ENCODE data around the gene RAX2. TPM values are rescaled to one million over a fixed set of nuclear protein-coding genes. Genes with fewer than 3 reads are reported as not detected.

The RAX2 gene
- total and polyA plus RNA-seq, 7 donors, result not detected

DNA sequence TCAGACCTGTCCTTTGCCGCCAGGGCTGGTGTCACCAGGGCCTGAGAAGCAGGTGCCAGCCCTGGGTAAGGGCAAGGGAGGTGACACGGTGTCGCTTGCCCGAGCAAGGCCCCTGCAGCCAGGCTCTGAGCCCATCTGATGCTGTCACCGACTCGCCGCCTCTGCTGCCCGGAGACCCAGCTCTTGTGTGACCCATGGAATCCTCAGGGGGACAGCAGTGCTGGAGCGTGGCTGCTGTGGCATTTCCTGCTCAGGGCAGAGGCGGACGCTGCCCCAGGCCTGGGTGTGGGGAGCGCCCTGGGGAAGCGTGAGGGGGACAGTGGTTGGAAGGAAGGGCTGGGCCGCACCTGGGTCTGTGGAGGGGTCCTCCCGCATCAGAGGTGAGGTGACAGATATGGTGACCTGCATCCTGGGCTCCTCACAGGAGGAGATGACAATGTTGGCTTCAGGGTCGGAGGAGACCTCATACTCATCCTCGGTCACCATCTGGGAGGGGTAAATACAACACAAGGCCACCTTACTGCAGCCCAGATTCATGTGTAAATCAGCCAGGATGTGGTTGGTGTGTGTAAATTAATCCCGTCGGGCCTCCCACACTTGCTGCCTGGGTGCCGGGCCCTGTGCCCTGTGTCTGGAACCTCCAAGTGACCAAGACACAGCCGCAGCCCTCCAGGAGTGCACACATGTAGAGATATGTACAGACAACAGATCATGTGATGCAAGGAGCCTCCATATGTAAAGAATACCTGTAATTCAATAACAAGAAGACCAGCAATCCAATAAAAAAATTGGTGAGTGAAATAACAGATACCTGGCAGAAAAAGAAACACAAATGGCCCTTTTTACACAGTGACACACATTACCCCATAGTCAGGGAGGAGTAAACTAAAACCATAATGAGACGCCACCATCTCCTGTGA, 41.7 kb upstream of the RAX2 start:
- WGBS, 3 donors, result 62 to 71% (median 69%) methylated on average over 21 to 22 of the region's 22 CpGs
- ATAC-seq, result no peak
- TF ChIP-seq, protein P1, sequence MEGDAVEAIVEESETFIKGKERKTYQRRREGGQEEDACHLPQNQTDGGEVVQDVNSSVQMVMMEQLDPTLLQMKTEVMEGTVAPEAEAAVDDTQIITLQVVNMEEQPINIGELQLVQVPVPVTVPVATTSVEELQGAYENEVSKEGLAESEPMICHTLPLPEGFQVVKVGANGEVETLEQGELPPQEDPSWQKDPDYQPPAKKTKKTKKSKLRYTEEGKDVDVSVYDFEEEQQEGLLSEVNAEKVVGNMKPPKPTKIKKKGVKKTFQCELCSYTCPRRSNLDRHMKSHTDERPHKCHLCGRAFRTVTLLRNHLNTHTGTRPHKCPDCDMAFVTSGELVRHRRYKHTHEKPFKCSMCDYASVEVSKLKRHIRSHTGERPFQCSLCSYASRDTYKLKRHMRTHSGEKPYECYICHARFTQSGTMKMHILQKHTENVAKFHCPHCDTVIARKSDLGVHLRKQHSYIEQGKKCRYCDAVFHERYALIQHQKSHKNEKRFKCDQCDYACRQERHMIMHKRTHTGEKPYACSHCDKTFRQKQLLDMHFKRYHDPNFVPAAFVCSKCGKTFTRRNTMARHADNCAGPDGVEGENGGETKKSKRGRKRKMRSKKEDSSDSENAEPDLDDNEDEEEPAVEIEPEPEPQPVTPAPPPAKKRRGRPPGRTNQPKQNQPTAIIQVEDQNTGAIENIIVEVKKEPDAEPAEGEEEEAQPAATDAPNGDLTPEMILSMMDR (IDR thresholded peaks at IDR 0.05), result no peak
- Histone ChIP-seq H3K4me1 (no peaks in the 10 kb centered on the region), H3K27ac (no peak overlapping the region), H3K4me3 (no peak overlapping the region), H3K27me3 (ENCODE audit: insufficient read depth in 3 of 3, low read length in 2 of 3) (peaks cover 0 to 37% (median 7%) of the 10 kb centered on the region in 3 donors), H3K9me3 (no peaks in the 10 kb centered on the region), H3K36me3 (ENCODE audit: insufficient read depth in 1 of 2, low read depth in 1 of 2) (no peaks in the 10 kb centered on the region)
- intact Hi-C loops (cut with DNase I), result no loop called here
- no peak for DNase-seq

DNA sequence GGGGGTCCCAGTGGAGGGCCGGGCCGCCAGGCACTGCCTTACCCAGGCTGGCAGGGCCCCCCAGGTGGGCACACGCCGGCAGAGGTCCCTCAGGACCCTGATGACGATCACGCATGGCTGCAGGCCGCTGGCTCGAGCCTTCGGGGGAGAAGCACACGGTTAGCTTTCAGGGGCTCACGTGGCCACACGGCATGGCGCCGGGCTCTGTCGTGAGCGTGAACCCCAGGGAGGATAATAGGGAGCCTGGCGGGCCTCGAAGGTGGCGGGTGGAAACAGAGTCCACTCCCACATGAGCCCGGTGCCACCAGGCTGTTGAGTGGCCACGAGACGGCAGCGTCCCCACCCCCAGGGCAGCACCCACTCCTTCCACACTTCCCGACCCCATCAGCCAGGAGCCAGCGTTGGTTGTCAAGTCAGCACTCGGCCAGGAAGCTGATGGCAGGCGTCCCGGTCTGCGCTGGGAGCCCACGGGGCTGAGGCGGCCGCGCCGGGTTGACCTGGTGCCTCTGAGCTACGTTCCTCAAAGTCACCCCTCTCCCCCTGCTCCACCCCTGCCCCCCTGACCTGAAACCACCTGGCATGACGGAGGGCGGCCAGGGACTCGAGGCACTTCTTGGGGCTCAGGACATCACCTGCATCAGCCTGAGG, 38.8 kb upstream of the RAX2 start:
- no peak overlapping the region for H3K27ac ChIP-seq
- no peak for ATAC-seq
- no peaks in the 10 kb centered on the region for H3K9me3 ChIP-seq
- no peaks in the 10 kb centered on the region for H3K36me3 ChIP-seq (ENCODE audit: insufficient read depth in 1 of 2, low read depth in 1 of 2)
- H3K4me1 ChIP-seq, result no peaks in the 10 kb centered on the region
- TF ChIP-seq, protein P1 (IDR thresholded peaks at IDR 0.05), result no peak
- no peak overlapping the region for H3K4me3 ChIP-seq
- H3K27me3 ChIP-seq (ENCODE audit: insufficient read depth in 3 of 3, low read length in 2 of 3), result peaks cover 0 to 32% (median 6%) of the 10 kb centered on the region in 3 donors
- DNase-seq, result no peak
- intact Hi-C loops (cut with DNase I), result no loop called here
- 67 to 71% (median 70%) methylated on average over 23 to 38 of the region's 38 CpGs for WGBS, 3 donors

DNA sequence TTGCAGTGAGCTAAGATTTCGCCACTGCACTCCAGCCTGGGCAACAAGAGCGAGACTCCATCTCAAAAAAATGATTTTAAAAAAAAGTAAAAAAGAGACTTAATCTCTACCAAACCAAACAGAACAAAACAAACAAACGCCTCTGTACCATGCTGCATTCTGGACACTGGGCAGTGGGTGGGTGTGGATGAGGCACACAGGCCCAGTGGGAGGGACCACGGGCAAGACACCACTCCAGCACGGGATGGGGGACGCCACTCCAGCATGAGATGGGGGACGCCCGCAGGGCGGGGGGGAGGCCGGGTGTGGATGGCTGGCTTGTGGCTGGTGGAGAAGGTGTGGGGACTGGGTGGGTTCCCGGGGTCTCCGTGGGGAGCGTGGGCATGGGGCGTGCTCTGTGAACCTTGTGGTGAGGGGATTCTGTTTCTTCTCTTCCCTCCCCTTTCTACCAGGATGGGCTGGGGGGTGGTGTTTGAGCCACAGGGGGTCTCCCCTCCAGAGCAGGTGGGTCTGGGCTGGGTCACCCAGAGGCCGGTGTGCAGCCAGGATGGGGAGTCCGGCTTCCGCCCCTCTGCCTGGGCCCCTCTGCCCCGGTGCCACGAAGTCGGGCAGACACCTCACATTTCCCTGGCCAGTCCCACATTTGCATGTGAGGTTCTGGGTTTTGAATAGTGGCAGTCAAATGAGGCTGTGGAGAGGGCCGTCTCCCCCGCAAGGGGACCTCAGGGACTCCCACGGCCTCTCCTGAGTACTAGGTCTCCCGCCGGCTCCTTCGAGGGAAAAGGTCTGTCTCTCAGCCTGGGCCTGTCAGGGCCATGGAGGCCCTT, 38.1 kb upstream of the RAX2 start:
- Histone ChIP-seq H3K4me3 (no peak overlapping the region), H3K27ac (no peak overlapping the region), H3K9me3 (no peaks in the 10 kb centered on the region), H3K36me3 (ENCODE audit: insufficient read depth in 1 of 2, low read depth in 1 of 2) (no peaks in the 10 kb centered on the region), H3K27me3 (ENCODE audit: insufficient read depth in 3 of 3, low read length in 2 of 3) (peaks cover 0 to 39% (median 9%) of the 10 kb centered on the region in 3 donors), H3K4me1 (no peaks in the 10 kb centered on the region)
- no peak for ATAC-seq
- WGBS, 3 donors, result 70 to 80% (median 73%) methylated on average over 24 to 26 of the region's 26 CpGs
- TF ChIP-seq, protein P1 (IDR thresholded peaks at IDR 0.05), result no peak
- intact Hi-C loops (cut with DNase I), result no loop called here
- no peak for DNase-seq

DNA sequence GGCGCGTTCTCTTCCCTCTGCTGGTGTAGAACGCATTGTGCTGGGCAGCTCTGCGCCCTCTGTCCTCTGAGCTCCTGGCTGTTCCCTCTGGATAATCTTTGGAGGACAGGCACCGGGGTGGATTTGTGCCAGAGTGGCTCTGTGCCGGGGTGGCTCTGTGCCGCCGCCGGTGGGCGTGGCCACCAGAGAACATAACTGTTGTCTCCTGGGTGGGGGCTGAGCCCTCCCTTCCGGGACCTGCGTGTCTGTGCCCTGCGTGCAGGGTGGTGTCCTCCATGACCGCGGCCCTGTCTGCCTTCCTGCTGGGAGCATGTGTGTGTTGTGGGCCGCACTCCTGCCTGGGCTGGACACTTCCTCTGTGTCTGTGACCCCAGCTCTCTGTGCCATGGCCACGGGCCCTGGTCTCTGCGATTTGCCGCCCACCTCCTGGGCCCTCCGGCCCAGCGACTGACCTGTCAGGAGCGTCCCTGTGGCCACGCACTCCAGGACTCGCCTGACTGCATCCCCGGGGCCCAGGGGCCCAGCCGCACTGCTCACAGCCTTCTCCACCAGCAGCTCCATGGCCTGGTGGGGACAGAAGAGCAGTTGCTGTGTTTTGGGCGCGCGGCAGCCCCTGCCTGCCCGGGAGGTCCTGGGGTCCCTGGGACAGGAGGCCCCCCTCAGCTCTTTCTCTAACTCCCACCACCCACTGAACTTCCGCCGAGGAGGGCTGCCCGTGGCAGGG, 36.6 kb upstream of the RAX2 start:
- no peak for ATAC-seq
- Histone ChIP-seq H3K36me3 (ENCODE audit: insufficient read depth in 1 of 2, low read depth in 1 of 2) (no peaks in the 10 kb centered on the region), H3K27ac (no peak overlapping the region), H3K9me3 (no peaks in the 10 kb centered on the region), H3K27me3 (ENCODE audit: insufficient read depth in 3 of 3, low read length in 2 of 3) (peaks cover 0 to 50% (median 11%) of the 10 kb centered on the region in 3 donors), H3K4me3 (no peak overlapping the region), H3K4me1 (no peaks in the 10 kb centered on the region)
- TF ChIP-seq, protein P1 (IDR thresholded peaks at IDR 0.05), result no peak
- no peak for DNase-seq
- 74 to 78% (median 75%) methylated on average over 32 to 33 of the region's 33 CpGs for WGBS, 3 donors
- intact Hi-C loops (cut with DNase I), result no loop called here

Measured in psoas muscle (tissue), 8 donors.